Activated T-helper 1 cell treated with anti-CD3 and anti-CD28 coated beads, Interleukin-12 subunit alpha, Interleukin-12 subunit beta, Interleukin-2, Interleukin-4 antibody, amounts not matched to agents 30 ng/mL and 10 ng/mL and 1 ng/mL, durations not matched to agents 14 hours and 24 hours and 36 hours (primary cell): ENCODE measurements around the gene TXK. TPM values are rescaled to one million over a fixed set of nuclear protein-coding genes. Genes with fewer than 3 reads are reported as not detected.
A peak's percentile ranks its signal among the peaks of the same experiment; 100 is the strongest.

Experiments
- DNase-seq: peaks from one replicate; pipeline ENCODE4 v3.0.0; 2021; ENCODE audit warnings: low spot score
- H3K27ac Mint-ChIP-seq: one replicate; pipeline ENCODE4 v1.8.0; 2021; ENCODE audit warnings: mild to moderate bottlenecking, mixed read lengths
- H3K27me3 Mint-ChIP-seq: one replicate; pipeline ENCODE4 v1.8.0; 2022; ENCODE audit warnings: mild to moderate bottlenecking, moderate library complexity, mixed read lengths; ENCODE audit not compliant: insufficient read depth
- H3K36me3 Mint-ChIP-seq: one replicate; pipeline ENCODE4 v1.8.0; 2021; ENCODE audit warnings: low read depth, mixed read lengths
- H3K4me1 Mint-ChIP-seq: one replicate; pipeline ENCODE4 v1.8.0; 2021; ENCODE audit warnings: low read depth, mixed read lengths
- H3K4me3 Mint-ChIP-seq: one replicate; pipeline ENCODE4 v1.8.0; 2021; ENCODE audit warnings: mild to moderate bottlenecking, moderate library complexity, mixed read lengths
- H3K9me3 Mint-ChIP-seq: one replicate; pipeline ENCODE4 v1.8.0; 2021; ENCODE audit warnings: mixed read lengths
- intact Hi-C: fragments of 100-400 bp; cut with micrococcal nuclease; formaldehyde crosslinking; loops from one replicate; pipeline ENCODE4 v1.15.1; 2024
- total RNA-seq: library from RNA; stranded (reverse); gene quantifications from 2 replicates; pipeline ENCODE4 v1.2.3, GENCODE V29; 2022

TXK gene
- total RNA-seq, 1 donor from 2014 or later = 12.5 TPM

DNA sequence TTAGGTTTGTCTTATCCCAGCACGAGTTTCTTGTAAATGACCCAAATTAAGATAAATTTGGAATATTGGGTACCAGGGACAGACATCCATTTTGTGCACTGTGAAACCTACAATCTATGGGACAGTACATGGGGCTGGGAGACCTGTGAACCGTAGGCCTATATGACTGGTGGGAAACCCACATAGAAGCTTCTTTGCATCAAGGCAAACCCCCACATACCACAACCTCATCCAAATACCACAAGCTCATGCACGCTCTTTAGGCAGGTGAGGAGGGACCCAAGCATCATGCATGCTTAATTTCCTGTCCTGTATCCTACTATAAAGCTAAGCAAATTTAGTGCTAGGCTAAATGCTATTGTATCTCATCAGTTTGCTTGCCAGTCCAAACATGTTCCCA is 69.7 kb downstream of the TXK start:
- intact Hi-C loops = loop anchor here (2.0 kb wide), 1 partner anchor 22 kb away; no protein-coding TSS in a partner anchor
- Mint-ChIP-seq H3K4me1 (no peaks in the 10 kb centered on the region), H3K36me3 (peaks cover 30% of the 10 kb centered on the region), H3K4me3 (no peak overlapping the region), H3K27me3 (peaks cover 2% of the 10 kb centered on the region), H3K9me3 (peaks cover 23% of the 10 kb centered on the region), H3K27ac (no peak overlapping the region)
- no peak for DNase-seq

DNA sequence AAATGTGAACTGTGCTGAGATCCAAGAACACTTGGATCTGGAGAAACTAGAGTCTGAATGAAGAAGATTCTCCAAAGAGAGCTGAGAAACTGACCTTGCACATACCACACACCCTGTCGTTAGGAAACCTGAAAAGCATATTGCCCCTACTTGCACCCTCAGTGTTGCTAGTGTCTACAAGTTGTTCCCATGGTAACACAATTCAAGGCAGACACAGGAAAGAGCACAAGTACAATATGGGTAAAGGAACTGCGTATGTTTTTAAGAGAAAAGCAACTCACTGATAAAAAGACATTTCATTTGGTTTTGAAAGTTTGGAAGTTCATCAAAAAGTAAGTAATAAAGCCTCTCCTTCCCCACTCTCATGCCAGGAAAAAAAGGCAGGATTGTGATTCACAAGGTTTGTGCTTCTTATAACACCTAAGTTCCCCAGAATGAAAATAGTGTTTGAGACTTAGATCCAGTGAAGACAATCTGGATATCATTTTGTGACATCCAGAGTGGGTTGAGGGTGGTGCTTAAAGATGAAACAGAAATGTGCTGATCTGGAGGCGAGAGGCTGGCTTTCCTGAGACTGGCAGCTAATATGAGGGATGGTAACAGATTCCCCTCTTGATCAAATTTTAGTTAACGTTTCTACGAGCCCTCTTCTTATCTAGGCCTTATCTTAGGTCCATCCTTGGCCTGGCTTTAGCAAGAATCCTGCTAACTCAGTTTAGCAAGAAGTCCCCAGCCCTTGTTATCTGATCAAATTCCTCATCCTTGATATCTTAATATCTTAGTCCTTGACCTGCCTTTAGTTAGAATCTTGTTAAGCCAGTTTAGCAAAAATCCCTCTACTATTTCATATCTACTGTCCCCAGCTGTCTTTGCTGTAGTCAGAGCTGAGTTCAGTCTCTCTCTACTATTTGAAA is 75.2 kb downstream of the TXK start:
- H3K9me3 Mint-ChIP-seq = peaks cover 30% of the 10 kb centered on the region
- DNase-seq = no peak
- no peaks in the 10 kb centered on the region for H3K4me1 Mint-ChIP-seq
- no peak overlapping the region for H3K27ac Mint-ChIP-seq
- peaks cover 3% of the 10 kb centered on the region for H3K36me3 Mint-ChIP-seq
- intact Hi-C loops = no loop called here
- no peak overlapping the region for H3K4me3 Mint-ChIP-seq
- peaks cover 2% of the 10 kb centered on the region for H3K27me3 Mint-ChIP-seq

DNA sequence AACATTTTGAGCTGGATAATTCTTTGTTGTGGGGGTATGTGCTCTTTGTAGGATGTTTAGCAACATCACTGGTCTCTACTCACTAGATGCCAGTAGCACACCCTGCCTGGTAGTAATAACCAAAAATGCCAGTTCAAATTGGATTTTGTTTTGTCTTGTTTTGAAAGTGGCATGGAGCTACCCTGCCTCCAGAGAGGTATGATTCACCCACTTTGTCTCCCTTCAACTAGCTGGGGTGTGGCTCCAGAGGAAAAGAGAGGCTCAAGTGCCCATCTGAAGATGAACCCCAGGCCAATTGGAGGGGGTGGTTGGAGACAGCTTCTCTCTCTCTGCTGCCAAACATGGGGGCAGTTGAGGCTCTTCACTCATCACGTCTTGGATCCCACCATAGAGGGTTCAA is 83.0 kb downstream of the TXK start:
- Mint-ChIP-seq H3K4me3 (no peak overlapping the region), H3K27ac (no peak overlapping the region), H3K9me3 (no peaks in the 10 kb centered on the region), H3K4me1 (peaks cover 22% of the 10 kb centered on the region), H3K36me3 (no peaks in the 10 kb centered on the region), H3K27me3 (peaks cover 41% of the 10 kb centered on the region)
- intact Hi-C loops = no loop called here
- no peak for DNase-seq

DNA sequence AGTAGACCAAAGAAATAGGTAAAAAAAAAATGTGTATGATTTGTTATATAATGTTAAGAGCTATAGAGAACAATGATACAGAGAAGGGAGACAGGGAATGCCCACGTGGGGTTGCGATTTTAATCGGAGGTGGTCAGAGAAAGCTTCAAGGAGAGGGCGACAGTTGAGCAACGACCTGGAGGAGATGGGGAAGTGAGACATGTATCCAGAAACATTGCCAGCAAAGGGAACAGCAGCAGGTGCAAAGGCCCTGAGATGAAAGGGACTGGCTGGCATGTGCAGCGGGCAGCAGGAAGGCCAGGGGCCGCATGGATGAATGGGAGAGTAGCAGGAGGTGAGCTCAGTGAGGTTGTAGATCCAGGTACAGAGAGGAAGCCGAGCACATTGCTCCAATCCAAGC is 84.6 kb downstream of the TXK start:
- H3K27me3 Mint-ChIP-seq = peaks cover 53% of the 10 kb centered on the region

DNA sequence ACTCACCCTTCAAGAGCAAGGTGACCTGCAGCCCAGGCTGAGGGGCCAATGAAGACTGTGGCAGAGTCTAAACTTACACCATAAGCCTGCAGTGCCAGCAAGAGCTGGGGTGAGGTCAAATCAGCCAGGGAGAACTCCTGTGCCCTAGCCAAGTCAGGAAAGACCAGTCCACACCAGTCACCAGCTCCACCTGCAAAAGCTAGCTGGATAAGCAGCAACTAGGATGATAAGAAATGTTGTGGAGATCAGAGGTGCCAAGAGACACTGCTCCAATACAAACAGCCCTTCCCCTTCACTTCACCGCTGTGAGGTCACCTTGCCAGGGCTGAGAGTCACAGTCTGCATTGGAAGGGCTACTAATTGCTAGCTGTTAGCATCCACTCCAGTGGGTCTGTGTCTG is 86.2 kb downstream of the TXK start:
- Mint-ChIP-seq H3K4me1 (peaks cover 31% of the 10 kb centered on the region), H3K27me3 (peaks cover 63% of the 10 kb centered on the region), H3K9me3 (no peaks in the 10 kb centered on the region), H3K4me3 (no peak overlapping the region), H3K27ac (no peak overlapping the region), H3K36me3 (no peaks in the 10 kb centered on the region)
- intact Hi-C loops = loop anchor here (1.0 to 10.0 kb wide), 5 partner anchors 12 to 627 kb away; partner anchors contain the start of gene NFXL1
- no peak for DNase-seq

More for the DNA sequence above, 84.6 kb downstream of the TXK start:
- Mint-ChIP-seq H3K9me3 (no peaks in the 10 kb centered on the region), H3K4me1 (peaks cover 27% of the 10 kb centered on the region), H3K27ac (no peak overlapping the region), H3K36me3 (no peaks in the 10 kb centered on the region), H3K4me3 (no peak overlapping the region)
- no peak for DNase-seq
- intact Hi-C loops = loop anchor here (5.0 to 10.0 kb wide), 2 partner anchors 137 to 625 kb away; partner anchors contain the start of gene NFXL1

DNA sequence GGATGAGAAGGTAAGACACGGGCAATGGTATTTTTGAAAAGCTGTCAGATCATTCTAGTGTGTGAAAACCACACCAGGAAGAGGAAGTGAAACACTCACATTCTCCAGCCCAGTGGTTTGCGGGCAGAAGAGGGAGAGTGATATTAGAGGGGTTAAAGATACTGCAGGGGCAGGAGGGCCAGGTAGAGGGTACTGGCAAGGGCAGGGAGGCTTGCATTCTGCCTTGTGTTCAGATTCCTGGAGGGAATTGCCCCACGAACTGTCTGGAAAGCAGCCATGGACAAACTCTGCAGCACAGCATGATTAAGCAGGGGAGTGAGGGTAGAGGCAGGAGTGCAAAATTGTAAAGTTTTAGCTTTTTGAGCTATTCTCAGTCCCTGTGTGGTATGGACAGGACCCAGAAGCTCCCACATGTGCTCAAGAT is 86.6 kb downstream of the TXK start:
- Mint-ChIP-seq H3K27ac (peak overlapping the region; percentile 10), H3K4me3 (peak overlapping the region; percentile 44), H3K9me3 (no peaks in the 10 kb centered on the region), H3K4me1 (peaks cover 35% of the 10 kb centered on the region), H3K27me3 (peaks cover 63% of the 10 kb centered on the region), H3K36me3 (no peaks in the 10 kb centered on the region)
- DNase-seq = peak; percentile 55
- intact Hi-C loops = loop anchor here (1.0 to 10.0 kb wide), 5 partner anchors 11 to 627 kb away; partner anchors contain the start of gene NFXL1

DNA sequence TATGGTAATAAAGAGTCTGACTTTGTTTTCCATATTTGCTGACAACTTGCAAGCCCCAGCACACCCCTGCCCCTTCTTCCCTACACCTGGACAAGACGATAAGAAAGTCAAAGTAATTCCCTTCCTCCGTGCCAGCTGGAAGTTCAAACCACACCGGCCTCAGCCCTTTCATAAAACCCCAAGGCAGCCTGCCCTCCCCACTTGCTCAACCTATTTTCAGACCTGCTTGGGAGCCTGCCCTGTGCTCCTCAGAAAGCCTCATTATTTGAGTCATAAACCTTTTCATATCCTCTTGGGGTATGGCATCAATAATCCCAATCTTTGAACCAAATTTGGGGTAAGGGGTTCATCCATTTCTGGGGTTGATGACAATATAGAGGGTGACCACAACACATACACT is 88.0 kb downstream of the TXK start:
- intact Hi-C loops = loop anchor here (5.0 to 10.0 kb wide), 2 partner anchors 134 to 629 kb away; partner anchors contain the start of gene NFXL1
- Mint-ChIP-seq H3K4me3 (no peak overlapping the region), H3K27ac (no peak overlapping the region)

DNA sequence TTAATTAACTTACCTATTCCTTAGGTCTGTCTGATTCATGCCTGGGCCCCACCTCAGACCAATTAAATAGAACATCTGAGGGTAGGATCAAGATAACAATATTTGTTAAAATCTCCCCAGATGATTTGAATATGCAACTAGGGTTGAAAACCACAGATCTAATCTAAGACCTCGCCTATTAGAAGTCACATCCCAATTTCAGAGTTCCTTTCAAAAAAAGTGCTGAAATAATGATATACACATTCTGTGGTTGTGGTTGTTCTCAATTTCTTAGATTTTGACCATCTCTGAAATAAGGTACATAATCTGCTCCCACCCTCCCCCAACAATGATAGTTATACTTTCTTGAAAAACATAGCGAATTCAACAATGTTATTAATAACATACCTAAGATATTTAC is 89.8 kb downstream of the TXK start:
- intact Hi-C loops = loop anchor here (10.0 kb wide), 1 partner anchor 631 kb away; no protein-coding TSS in a partner anchor
- no peak for DNase-seq

More for the DNA sequence above, 88.0 kb downstream of the TXK start:
- no peak for DNase-seq
- Mint-ChIP-seq H3K36me3 (no peaks in the 10 kb centered on the region), H3K4me1 (peaks cover 44% of the 10 kb centered on the region), H3K9me3 (no peaks in the 10 kb centered on the region), H3K27me3 (peaks cover 64% of the 10 kb centered on the region)

DNA sequence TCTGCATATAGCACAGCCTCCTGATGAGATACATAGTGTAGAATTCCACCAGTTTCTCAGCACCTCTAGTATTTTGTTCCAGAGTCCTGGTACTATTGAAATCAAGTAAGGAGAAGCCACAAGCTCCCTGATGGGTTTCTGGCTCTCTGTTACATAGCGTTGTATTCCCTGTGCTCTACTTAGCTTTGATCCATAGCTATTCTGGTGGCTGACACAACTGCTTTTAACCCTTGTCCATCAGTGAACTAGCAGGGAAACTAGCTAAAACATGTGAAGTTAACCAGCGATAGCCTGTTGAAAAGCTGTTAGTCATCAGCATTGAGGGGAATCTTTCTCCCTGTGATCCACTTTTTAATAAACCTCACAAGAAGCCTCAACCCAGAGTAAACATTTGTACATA is 90.5 kb downstream of the TXK start:
- peaks cover 44% of the 10 kb centered on the region for H3K4me1 Mint-ChIP-seq
- H3K36me3 Mint-ChIP-seq = no peaks in the 10 kb centered on the region
- peaks cover 41% of the 10 kb centered on the region for H3K27me3 Mint-ChIP-seq
- H3K27ac Mint-ChIP-seq = no peak overlapping the region
- H3K9me3 Mint-ChIP-seq = no peaks in the 10 kb centered on the region
- DNase-seq = no peak
- intact Hi-C loops = loop anchor here (10.0 kb wide), 1 partner anchor 631 kb away; no protein-coding TSS in a partner anchor
- no peak overlapping the region for H3K4me3 Mint-ChIP-seq

More for the DNA sequence above, 89.8 kb downstream of the TXK start:
- Mint-ChIP-seq H3K4me1 (peaks cover 44% of the 10 kb centered on the region), H3K9me3 (no peaks in the 10 kb centered on the region), H3K27ac (no peak overlapping the region), H3K27me3 (peaks cover 49% of the 10 kb centered on the region), H3K36me3 (no peaks in the 10 kb centered on the region), H3K4me3 (no peak overlapping the region)

GRCh38 chr4:48042979-48043461 is 91.0 kb downstream of the TXK start:
- Mint-ChIP-seq H3K4me1 (peaks cover 40% of the 10 kb centered on the region), H3K4me3 (no peak overlapping the region), H3K9me3 (no peaks in the 10 kb centered on the region), H3K36me3 (no peaks in the 10 kb centered on the region), H3K27me3 (peaks cover 41% of the 10 kb centered on the region), H3K27ac (no peak overlapping the region)
- intact Hi-C loops = loop anchor here (10.0 kb wide), 1 partner anchor 632 kb away; no protein-coding TSS in a partner anchor
- no peak for DNase-seq

DNA sequence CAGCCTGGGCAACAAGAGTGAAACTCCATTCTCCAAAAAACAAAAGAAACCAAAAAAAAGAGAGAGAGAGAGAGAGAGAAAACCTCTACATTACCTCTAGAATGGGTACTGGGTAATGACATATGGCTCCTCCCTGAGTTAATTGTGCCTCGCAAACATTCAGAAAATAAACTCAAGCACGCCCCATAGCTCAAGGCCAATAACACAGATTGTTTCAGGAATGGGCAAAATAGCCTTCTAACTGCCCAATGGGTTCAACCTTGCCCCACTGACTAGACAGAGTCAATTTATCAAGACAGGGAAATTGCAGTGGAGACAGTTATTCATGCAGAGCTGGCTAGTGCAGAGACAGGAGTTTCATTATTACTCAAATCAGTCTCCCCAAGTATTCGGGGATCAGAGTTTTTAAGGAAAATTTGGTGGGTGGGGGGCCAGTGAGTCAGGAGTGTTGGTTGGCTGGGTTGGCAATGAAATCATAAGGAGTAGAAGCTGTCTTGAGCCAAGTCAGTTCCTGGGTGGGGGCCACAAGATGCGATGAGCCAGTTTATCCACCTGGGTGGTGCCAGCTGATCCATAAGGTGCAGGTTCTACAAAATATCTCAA is 92.4 kb downstream of the TXK start:
- Mint-ChIP-seq H3K9me3 (no peaks in the 10 kb centered on the region), H3K4me1 (peaks cover 32% of the 10 kb centered on the region), H3K36me3 (no peaks in the 10 kb centered on the region), H3K4me3 (no peak overlapping the region), H3K27me3 (peaks cover 34% of the 10 kb centered on the region), H3K27ac (no peak overlapping the region)
- intact Hi-C loops = loop anchor here (10.0 kb wide), 1 partner anchor 633 kb away; no protein-coding TSS in a partner anchor
- no peak for DNase-seq

DNA sequence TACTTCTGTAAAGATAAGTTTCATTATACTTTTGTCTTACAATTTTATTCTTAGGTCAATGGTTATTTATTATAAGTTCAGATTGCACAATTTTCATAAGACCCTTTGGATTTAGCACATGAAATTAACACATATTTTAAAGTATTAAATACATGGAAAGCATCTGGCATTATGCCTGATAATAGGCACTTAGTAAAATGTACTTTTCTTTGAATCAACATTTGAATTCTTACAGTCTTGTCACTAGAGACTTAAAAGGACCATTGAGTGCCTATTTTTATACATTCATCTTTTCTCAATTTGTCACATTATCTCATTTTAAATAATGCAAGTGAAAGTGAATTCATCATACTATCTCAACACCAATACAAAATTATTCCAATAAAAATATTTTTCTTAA is 94.5 kb downstream of the TXK start:
- intact Hi-C loops = no loop called here
- H3K27ac Mint-ChIP-seq = no peak overlapping the region
- no peak for DNase-seq
- H3K4me3 Mint-ChIP-seq = no peak overlapping the region
- H3K36me3 Mint-ChIP-seq = peaks cover 2% of the 10 kb centered on the region
- H3K4me1 Mint-ChIP-seq = peaks cover 36% of the 10 kb centered on the region
- peaks cover 18% of the 10 kb centered on the region for H3K27me3 Mint-ChIP-seq
- no peaks in the 10 kb centered on the region for H3K9me3 Mint-ChIP-seq
